Body of pancreas (tissue), 4 donors: ENCODE measurements around the gene FAM78A. TPM values are rescaled to one million over a fixed set of nuclear protein-coding genes. Genes with fewer than 3 reads are reported as not detected.

ENCODE experiments used
- ATAC-seq: fragments of 150-250 bp; one replicate; pipeline ENCODE4 v1.9.1; 2016
- DNase-seq, 4 donors: peaks; one replicate each; pipeline ENCODE4 v3.0.0-alpha.2; 2019
- H3K27ac ChIP-seq, 4 donors: fragments of 200-600 bp; sonication (generic); 1 replicate in 3 of 4; 2 replicates in 1 of 4; pipeline versions ENCODE4 v1.5.1 to v1.6.1; 2016 to 2019; ENCODE audit warnings: mild to moderate bottlenecking in 1 of 4, mixed read lengths in 1 of 4, moderate library complexity in 1 of 4
- H3K27me3 ChIP-seq, 2 donors: fragments of 200-600 bp; sonication (generic); one replicate each; pipeline ENCODE4 v1.6.0; 2016; ENCODE audit warnings: mild to moderate bottlenecking in 1 of 2
- H3K36me3 ChIP-seq, 2 donors: fragments of 200-600 bp; sonication (generic); replicated peaks in 1 of 2; 2 replicates each; pipeline ENCODE4 v1.5.1; 2016; ENCODE audit warnings: low read depth in 2 of 2; ENCODE audit not compliant: insufficient read depth in 1 of 2
- H3K4me1 ChIP-seq: fragments of 200-600 bp; sonication (generic); one replicate; pipeline ENCODE4 v1.6.0; 2016
- H3K4me3 ChIP-seq, 2 donors: fragments of 200-600 bp; sonication (generic); 1 replicate in 1 of 2; 2 replicates in 1 of 2; pipeline ENCODE4 v1.5.1; 2016 to 2019
- H3K9me3 ChIP-seq, 3 donors: fragments of 200-600 bp; sonication (generic); 1 replicate in 2 of 3; 2 replicates in 1 of 3; pipeline ENCODE4 v1.5.1; 2016
- POLR2A ChIP-seq, 3 donors: fragments of 450-650 bp; IDR thresholded peaks; one replicate each; pipeline ENCODE4 v1.6.1; 2016; ENCODE audit warnings: antibody characterized with exemption in 3 of 3, mild to moderate bottlenecking in 2 of 3
- WGBS, 2 donors: methylation state at CpG; one replicate each; pipeline ENCODE4 v1.1.5; 2017; 5-methylcytosine and 5-hydroxymethylcytosine counted together
- intact Hi-C: fragments of 100-400 bp; cut with DNase I; formaldehyde crosslinking; loops from one replicate; pipeline ENCODE4 v1.15.1; 2023
- total RNA-seq, 2 donors: library from RNA; depleted of rRNA; stranded (reverse); fragments of >200 nt; gene quantifications; one replicate each; pipeline ENCODE4 v1.1.0, GENCODE V29; 2016
- TF ChIP-seq, protein P1 (sequence below), 7 experiments: fragments of 450-650 bp in 4 of 7; fragments of 200-600 bp in 3 of 7; sonication (generic) in 3 of 7; IDR thresholded peaks; one replicate each; pipeline ENCODE4 v1.5.1; 2016 to 2019; ENCODE audit warnings: antibody characterized with exemption in 7 of 7

FAM78A gene
- total RNA-seq, 2 donors from 2014 or later, result under 0.01 to 0.78 TPM

GRCh38 chr9:131292937-131293336 lies 16.6 kb upstream of the FAM78A start:
- Histone ChIP-seq H3K9me3 (no peaks in the 10 kb centered on the region), H3K36me3 (no peaks in the 10 kb centered on the region), H3K27me3 (no peaks in the 10 kb centered on the region), H3K27ac (no peak overlapping the region), H3K4me1 (no peaks in the 10 kb centered on the region), H3K4me3 (no peak overlapping the region)
- DNase-seq (no peak), ATAC-seq (no peak)
- no peak for TF ChIP-seq POLR2A (IDR thresholded peaks at IDR 0.05)
- intact Hi-C loops, result no loop called here
- WGBS, 2 donors, result 93 to 100% methylated on average over 9 to 10 of the region's 10 CpGs

DNA sequence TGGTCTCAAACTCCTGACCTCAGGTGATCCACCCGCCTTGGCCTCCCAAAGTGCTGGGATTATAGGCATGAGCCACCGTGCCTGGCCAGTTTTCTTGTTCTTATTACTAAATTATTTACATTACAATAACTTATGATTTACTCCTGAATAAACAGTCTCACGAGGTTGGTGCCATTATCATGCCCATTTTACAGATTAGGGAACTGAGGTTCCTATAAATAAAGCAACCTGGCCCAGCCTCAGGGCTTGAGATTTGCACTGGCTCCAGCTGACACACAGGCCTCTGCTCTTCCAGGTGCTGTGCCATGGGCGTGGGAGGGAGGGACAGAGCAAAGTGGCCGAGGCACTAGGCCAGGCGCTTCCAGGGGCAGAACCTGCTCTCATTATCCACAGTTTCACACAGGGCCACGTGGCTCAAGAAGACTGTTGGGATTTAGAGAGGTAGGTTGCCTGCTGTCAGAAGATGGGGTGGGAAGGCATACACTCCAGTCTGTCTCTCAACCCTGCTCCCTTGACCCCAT lies 15.5 kb upstream of the FAM78A start:
- intact Hi-C loops, result no loop called here
- H3K27me3 ChIP-seq, result no peaks in the 10 kb centered on the region
- ATAC-seq (no peak), DNase-seq (no peak)
- no peaks in the 10 kb centered on the region for H3K4me1 ChIP-seq
- H3K9me3 ChIP-seq, result no peaks in the 10 kb centered on the region
- H3K27ac ChIP-seq, result no peak overlapping the region
- no peaks in the 10 kb centered on the region for H3K36me3 ChIP-seq
- 65 to 66% methylated on average over 4 to 7 of the region's 7 CpGs for WGBS, 2 donors
- H3K4me3 ChIP-seq, result no peak overlapping the region
- TF ChIP-seq POLR2A (IDR thresholded peaks at IDR 0.05), result no peak
- TF ChIP-seq, protein P1, sequence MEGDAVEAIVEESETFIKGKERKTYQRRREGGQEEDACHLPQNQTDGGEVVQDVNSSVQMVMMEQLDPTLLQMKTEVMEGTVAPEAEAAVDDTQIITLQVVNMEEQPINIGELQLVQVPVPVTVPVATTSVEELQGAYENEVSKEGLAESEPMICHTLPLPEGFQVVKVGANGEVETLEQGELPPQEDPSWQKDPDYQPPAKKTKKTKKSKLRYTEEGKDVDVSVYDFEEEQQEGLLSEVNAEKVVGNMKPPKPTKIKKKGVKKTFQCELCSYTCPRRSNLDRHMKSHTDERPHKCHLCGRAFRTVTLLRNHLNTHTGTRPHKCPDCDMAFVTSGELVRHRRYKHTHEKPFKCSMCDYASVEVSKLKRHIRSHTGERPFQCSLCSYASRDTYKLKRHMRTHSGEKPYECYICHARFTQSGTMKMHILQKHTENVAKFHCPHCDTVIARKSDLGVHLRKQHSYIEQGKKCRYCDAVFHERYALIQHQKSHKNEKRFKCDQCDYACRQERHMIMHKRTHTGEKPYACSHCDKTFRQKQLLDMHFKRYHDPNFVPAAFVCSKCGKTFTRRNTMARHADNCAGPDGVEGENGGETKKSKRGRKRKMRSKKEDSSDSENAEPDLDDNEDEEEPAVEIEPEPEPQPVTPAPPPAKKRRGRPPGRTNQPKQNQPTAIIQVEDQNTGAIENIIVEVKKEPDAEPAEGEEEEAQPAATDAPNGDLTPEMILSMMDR (IDR thresholded peaks at IDR 0.05), result no peak

- no peak overlapping the region for H3K27ac ChIP-seq
- TF ChIP-seq, protein P1 (IDR thresholded peaks at IDR 0.05), result no peak
- WGBS, 2 donors, result 74 to 84% methylated on average over 11 to 14 of the region's 17 CpGs
- no peak for ATAC-seq
- H3K36me3 ChIP-seq, result no peaks in the 10 kb centered on the region
- H3K4me1 ChIP-seq, result no peaks in the 10 kb centered on the region
- intact Hi-C loops, result no loop called here
- no peak for DNase-seq
- no peaks in the 10 kb centered on the region for H3K27me3 ChIP-seq
- H3K4me3 ChIP-seq, result no peak overlapping the region
- H3K9me3 ChIP-seq, result no peaks in the 10 kb centered on the region
These were observed 14.6 kb upstream of the FAM78A start for GRCh38 chr9:131290767-131291370.

- peak overlapping the region in 1 of 4 donors; percentile 50 for H3K27ac ChIP-seq
- DNase-seq, result no peak
These were observed 13.9 kb upstream of the FAM78A start for GRCh38 chr9:131290036-131290766.

More at GRCh38 chr9:131290036-131290766, 13.9 kb upstream of the FAM78A start:
- no peaks in the 10 kb centered on the region for H3K9me3 ChIP-seq
- intact Hi-C loops, result no loop called here
- no peak for TF ChIP-seq POLR2A (IDR thresholded peaks at IDR 0.05)
- TF ChIP-seq, protein P1 (IDR thresholded peaks at IDR 0.05), result no peak
- WGBS, 2 donors, result 72 to 81% methylated on average over 5 to 34 of the region's 34 CpGs
- H3K4me3 ChIP-seq, result no peak overlapping the region
- no peaks in the 10 kb centered on the region for H3K36me3 ChIP-seq
- no peaks in the 10 kb centered on the region for H3K27me3 ChIP-seq
- peak; percentile 8 for ATAC-seq
- H3K4me1 ChIP-seq, result no peaks in the 10 kb centered on the region
